GM19463 (cell line): ENCODE results near the gene CHD1.

Source experiments
- ATAC-seq: cut with Tn5 transposase; IDR thresholded peaks from one replicate; pipeline ENCODE4 v1.9.1; 2021; ENCODE audit warnings: mild to moderate bottlenecking, moderate library complexity; ENCODE audit not compliant: unreplicated experiment

CHD1 gene

GRCh38 chr5:98905857-98906688, 22.7 kb downstream of the CHD1 start:
- no peak for ATAC-seq

GRCh38 chr5:98904780-98905179, 24.0 kb downstream of the CHD1 start:
- ATAC-seq = no peak

GRCh38 chr5:98902733-98903132, 26.1 kb downstream of the CHD1 start:
- ATAC-seq = no peak

- ATAC-seq = no peak
Observed at GRCh38 chr5:98899456-98899855, 29.4 kb downstream of the CHD1 start.

GRCh38 chr5:98898743-98899142, 30.1 kb downstream of the CHD1 start:
- peak; percentile 67 for ATAC-seq

GRCh38 chr5:98891591-98891990, 37.2 kb downstream of the CHD1 start:
- no peak for ATAC-seq

GRCh38 chr5:98880598-98880997, 48.2 kb downstream of the CHD1 start:
- no peak for ATAC-seq

GRCh38 chr5:98880151-98880550, 48.7 kb downstream of the CHD1 start:
- ATAC-seq = no peak

GRCh38 chr5:98877600-98877999, 51.2 kb downstream of the CHD1 start:
- ATAC-seq = no peak

GRCh38 chr5:98872674-98873073, 56.1 kb downstream of the CHD1 start:
- no peak for ATAC-seq

GRCh38 chr5:98865690-98866089, 63.1 kb downstream of the CHD1 start:
- ATAC-seq = no peak

- ATAC-seq = no peak
Observed at GRCh38 chr5:98847054-98847453, 81.8 kb downstream of the CHD1 start.

- ATAC-seq = no peak
Observed at GRCh38 chr5:98846520-98846919, 82.3 kb downstream of the CHD1 start.

GRCh38 chr5:98845878-98846277, 82.9 kb downstream of the CHD1 start:
- ATAC-seq = no peak

- no peak for ATAC-seq
Observed at GRCh38 chr5:98844865-98845264, 83.9 kb downstream of the CHD1 start.

- ATAC-seq = no peak
Observed at GRCh38 chr5:98843481-98843880, 85.3 kb downstream of the CHD1 start.

- ATAC-seq = no peak
Observed at GRCh38 chr5:98840946-98841345, 87.9 kb downstream of the CHD1 start.

GRCh38 chr5:98839469-98840383, 89.1 kb downstream of the CHD1 start:
- ATAC-seq = peak; percentile 78

GRCh38 chr5:98836175-98836574, 92.6 kb downstream of the CHD1 start:
- ATAC-seq = no peak

GRCh38 chr5:98827588-98828284, 101.1 kb downstream of the CHD1 start:
- no peak for ATAC-seq

- ATAC-seq = peak; percentile 36
Observed at GRCh38 chr5:98827161-98827560, 101.6 kb downstream of the CHD1 start.
